ENCODE measurements around the gene FAM151B. TPM values are rescaled to one million over a fixed set of nuclear protein-coding genes. Genes with fewer than 3 reads are reported as not detected.
A peak's percentile ranks its signal among the peaks of the same experiment; 100 is the strongest.
"Not testable (repeated sequence)": the region's sequence is repeated elsewhere in the genome, so short reads cannot be mapped to it uniquely, and the experiment has no call there.

Gene FAM151B
- polyA plus RNA-seq, 6 donors from 2014 or later, result not detected

DNA sequence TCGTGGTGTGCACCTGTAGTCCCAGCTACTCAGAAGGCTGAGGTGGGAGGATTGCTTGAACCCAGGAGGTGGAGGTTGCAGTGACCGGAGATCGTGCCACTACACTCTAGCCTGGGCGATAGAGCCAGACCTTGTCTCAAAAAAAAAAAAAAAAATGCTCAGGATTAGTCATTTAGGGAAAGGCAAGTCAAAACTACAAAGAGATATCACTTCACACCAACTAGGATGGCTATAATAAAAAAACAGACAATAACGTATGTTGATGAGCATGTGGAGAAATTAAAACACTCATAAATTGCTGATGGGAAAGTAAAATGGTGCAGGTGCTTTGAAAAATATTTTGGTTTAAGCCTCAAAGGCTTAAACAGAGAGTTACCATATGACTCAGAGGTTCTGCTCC lies 88.5 kb downstream of the FAM151B start:
- ATAC-seq (ENCODE audit: low read depth in 2 of 2) (no peak), DNase-seq (no peak)
- Mint-ChIP-seq H3K27ac (no peak overlapping the region), H3K27me3 (peaks cover 16 to 34% (median 30%) of the 10 kb centered on the region in 3 donors), H3K4me3 (no peak overlapping the region), H3K36me3 (peaks cover 0 to 8% of the 10 kb centered on the region in 2 donors), H3K9me3 (peaks cover 3 to 16% (median 7%) of the 10 kb centered on the region in 7 donors), H3K4me1 (no peaks in the 10 kb centered on the region)

DNA sequence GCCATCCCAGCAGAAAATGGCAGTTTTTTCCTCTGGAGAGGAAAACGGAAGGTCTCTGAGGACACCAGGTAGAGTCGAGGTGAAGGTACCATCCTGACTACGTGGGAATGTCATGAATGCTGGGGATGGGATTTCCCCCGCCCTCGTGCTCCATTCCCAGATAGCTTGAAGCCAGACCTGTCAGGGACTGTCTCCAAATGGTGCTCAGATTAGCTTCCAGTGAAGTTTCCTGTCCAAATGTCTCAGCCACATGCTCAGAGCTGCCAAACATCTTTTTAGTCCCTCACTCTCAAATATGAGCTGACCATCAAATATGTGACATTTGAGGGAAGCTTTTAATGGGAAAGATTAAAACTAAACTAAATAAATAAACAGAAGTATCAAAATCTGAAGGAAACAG lies 89.8 kb downstream of the FAM151B start:
- Mint-ChIP-seq H3K4me3 (no peak overlapping the region), H3K4me1 (no peaks in the 10 kb centered on the region), H3K27me3 (peaks cover 8 to 20% (median 18%) of the 10 kb centered on the region in 3 donors), H3K36me3 (peaks cover 0 to 4% of the 10 kb centered on the region in 2 donors), H3K27ac (no peak overlapping the region), H3K9me3 (peaks cover 3 to 14% (median 6%) of the 10 kb centered on the region in 7 donors)
- ATAC-seq (ENCODE audit: low read depth in 2 of 2), result no peak
- DNase-seq, result no peak

DNA sequence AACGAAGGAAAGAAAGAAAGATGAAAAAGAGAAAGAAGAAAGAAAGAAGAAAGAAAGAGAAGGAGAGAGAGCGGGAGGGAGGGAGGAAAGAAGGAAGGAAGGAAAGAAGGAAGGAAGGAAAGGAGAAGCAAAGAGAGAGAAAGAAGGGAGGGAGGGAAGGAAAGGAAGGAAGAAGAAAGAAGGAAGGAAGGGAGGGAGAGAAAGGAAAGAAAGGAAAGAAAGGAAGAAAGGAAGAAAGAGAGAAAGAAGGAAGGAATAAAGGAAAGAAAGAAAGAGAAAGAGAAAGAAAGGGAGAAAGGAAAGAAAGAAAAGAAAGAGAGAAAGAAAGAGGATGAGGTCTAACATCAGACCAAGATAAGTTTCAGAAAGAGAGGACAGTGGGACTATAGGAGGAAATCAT lies 91.2 kb downstream of the FAM151B start:
- Mint-ChIP-seq H3K36me3 (no peaks in the 10 kb centered on the region), H3K9me3 (peaks cover 2 to 14% (median 5%) of the 10 kb centered on the region in 7 donors), H3K4me3 (no peak overlapping the region), H3K4me1 (no peaks in the 10 kb centered on the region), H3K27ac (no peak overlapping the region), H3K27me3 (peaks cover 8 to 14% (median 9%) of the 10 kb centered on the region in 3 donors)
- ATAC-seq (ENCODE audit: low read depth in 2 of 2), result no peak
- DNase-seq, result no peak

DNA sequence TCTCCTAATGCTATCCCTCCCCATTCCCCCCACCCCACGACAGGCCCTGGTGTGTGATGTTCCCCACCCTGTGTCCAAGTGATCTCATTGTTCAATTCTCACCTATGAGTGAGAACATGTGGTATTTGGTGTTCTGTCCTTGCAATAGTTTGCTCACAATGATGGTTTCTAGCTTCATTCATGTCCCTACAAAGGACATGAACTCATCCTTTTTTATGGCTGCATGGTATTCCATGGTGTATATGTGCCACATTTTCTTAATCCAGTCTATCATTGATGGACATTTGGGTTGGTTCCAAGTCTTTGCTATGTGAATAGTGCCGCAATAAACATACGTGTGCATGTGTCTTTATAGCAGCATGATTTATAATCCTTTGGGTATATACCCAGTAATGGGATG lies 92.4 kb downstream of the FAM151B start:
- H3K27me3 Mint-ChIP-seq; H3K4me1 Mint-ChIP-seq; H3K4me3 Mint-ChIP-seq; H3K27ac Mint-ChIP-seq; ATAC-seq (ENCODE audit: low read depth in 2 of 2); H3K36me3 Mint-ChIP-seq; DNase-seq: not testable (repeated sequence)
- H3K9me3 Mint-ChIP-seq, result peaks cover 2 to 14% (median 5%) of the 10 kb centered on the region in 7 donors

DNA sequence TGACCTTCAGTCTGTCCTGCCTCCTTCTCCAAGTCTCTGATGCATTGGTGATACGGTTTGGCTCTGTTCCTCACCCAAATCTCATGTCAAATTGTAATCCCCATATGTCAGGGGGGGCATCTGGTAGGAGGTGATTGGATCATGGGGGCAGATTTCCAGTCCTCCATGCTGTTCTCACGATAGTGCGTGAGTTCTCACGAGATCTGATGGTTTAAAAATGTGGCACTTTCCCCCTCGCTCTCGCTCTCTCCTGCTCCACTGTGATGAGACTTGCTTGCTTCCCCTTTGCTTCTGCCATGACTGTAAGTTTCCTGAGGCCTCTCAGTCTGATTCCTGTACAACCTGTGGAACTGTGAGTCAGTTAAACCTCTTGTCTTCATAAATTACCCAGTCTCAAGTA lies 96.9 kb downstream of the FAM151B start:
- ATAC-seq (ENCODE audit: low read depth in 2 of 2) (no peak), DNase-seq (no peak)
- H3K9me3 Mint-ChIP-seq, result peaks cover 2 to 5% (median 2%) of the 10 kb centered on the region in 7 donors
- peaks cover 0 to 8% (median 4%) of the 10 kb centered on the region in 3 donors for H3K27me3 Mint-ChIP-seq
- H3K4me3 Mint-ChIP-seq, result no peak overlapping the region
- no peaks in the 10 kb centered on the region for H3K36me3 Mint-ChIP-seq
- no peak overlapping the region for H3K27ac Mint-ChIP-seq
- no peaks in the 10 kb centered on the region for H3K4me1 Mint-ChIP-seq

DNA sequence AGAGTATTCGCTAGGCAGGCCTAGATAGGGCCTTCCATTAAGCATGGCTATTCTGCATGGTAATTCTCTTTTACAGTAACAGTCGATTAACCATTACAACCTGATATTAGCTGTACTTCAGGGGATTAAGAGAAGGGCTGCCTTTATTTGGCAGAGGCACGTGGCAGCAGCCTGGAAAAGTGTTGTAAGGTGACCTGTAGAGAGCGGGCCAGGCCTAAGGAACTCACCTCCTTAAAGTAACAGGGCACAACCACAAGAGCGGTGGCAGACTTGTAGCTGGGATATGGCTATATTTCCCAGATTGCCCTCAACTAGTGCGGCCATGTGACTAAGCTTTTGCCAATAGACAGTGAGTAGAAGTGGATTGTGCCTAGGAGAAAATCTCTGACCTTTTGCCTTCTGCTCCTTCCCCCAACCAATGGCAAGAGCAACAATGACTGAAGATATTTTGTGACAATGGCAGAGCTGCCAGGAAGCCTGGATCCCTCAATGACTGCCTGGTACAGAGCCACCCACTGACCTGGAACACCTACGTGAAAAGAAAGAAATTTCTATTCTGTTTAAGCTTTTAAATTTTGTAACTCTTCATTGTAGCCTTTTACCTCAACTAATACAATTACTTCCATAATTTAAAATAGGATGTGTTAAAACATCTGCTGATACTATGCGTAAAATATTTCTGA lies 101.1 kb downstream of the FAM151B start:
- ATAC-seq (ENCODE audit: low read depth in 2 of 2), result no peak

DNA sequence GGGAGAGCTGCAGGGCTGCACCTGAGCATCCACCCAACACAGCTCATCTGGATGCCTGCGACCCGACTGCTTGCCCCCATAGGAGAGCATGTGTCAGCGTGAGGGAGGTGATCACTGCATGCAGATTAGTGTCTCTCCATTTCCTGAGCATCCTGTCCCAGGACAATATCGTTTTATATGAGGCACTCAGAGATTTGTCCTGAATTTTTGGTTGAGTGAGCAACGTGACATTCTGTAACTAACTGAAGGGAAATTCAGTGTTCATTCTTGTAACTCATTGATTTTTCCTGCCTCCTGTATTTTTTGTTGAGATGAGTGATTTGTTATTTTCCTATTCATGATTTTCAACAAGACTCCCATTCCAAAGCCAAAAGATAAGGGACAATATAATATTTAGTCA lies 102.9 kb downstream of the FAM151B start:
- Mint-ChIP-seq H3K9me3 (no peaks in the 10 kb centered on the region), H3K4me3 (no peak overlapping the region), H3K27me3 (peaks cover 0 to 9% (median 9%) of the 10 kb centered on the region in 3 donors), H3K36me3 (no peaks in the 10 kb centered on the region), H3K4me1 (no peaks in the 10 kb centered on the region), H3K27ac (peak overlapping the region in 1 of 6 donors; percentile 13)
- ATAC-seq (ENCODE audit: low read depth in 2 of 2), result no peak
- no peak for DNase-seq

More for the DNA sequence above, 101.1 kb downstream of the FAM151B start:
- no peaks in the 10 kb centered on the region for H3K4me1 Mint-ChIP-seq
- no peak overlapping the region for H3K4me3 Mint-ChIP-seq
- H3K27me3 Mint-ChIP-seq, result peaks cover 0 to 14% (median 9%) of the 10 kb centered on the region in 3 donors
- no peak overlapping the region for H3K27ac Mint-ChIP-seq
- no peaks in the 10 kb centered on the region for H3K9me3 Mint-ChIP-seq
- no peak for DNase-seq
- no peaks in the 10 kb centered on the region for H3K36me3 Mint-ChIP-seq

DNA sequence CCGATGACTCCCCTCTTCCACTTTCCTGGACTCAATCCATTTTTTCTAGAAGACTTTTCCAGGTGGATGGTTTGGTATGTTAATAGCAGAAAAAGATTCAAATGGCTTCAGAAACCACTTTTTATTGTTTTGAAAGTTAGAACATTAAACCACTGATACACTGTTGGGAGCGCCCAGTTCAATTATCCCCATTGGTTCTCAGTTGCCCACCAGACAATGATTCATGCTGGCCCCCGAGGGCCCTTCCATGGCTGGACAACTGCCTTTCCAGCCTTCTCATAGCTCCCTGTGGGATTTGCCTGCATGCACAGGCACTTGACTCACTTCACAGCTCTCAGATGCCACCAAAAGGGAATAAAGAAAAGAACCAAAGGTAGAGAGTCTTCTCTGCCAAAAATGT lies 103.5 kb downstream of the FAM151B start:
- Mint-ChIP-seq H3K27ac (no peak overlapping the region), H3K4me1 (no peaks in the 10 kb centered on the region), H3K27me3 (peaks cover 0 to 9% (median 9%) of the 10 kb centered on the region in 3 donors), H3K4me3 (no peak overlapping the region), H3K9me3 (no peaks in the 10 kb centered on the region), H3K36me3 (no peaks in the 10 kb centered on the region)
- DNase-seq, result no peak
- no peak for ATAC-seq (ENCODE audit: low read depth in 2 of 2)

DNA sequence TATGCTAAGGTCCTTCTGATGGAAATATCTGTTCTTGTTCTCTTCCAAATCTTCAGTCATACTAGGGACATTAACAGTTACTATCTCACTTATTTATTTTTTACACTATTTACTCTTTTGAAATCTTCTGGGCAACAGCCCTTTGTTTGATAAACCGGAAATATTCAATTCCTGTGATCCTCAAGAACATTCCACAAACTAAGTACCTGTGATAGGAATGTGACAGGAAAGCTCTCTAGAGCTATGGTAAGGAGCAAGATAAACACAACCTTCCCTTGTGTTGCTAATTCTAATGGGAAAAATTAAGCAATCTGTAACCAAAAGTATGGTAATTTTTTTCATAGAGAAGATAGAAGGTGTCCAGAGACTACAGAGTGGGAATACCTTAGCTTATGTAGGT lies 104.2 kb downstream of the FAM151B start:
- peaks cover 0 to 9% (median 9%) of the 10 kb centered on the region in 3 donors for H3K27me3 Mint-ChIP-seq
- H3K27ac Mint-ChIP-seq, result peak overlapping the region in 1 of 6 donors; percentile 45
- DNase-seq (no peak), ATAC-seq (ENCODE audit: low read depth in 2 of 2) (no peak)
- H3K36me3 Mint-ChIP-seq, result no peaks in the 10 kb centered on the region
- H3K4me1 Mint-ChIP-seq, result no peaks in the 10 kb centered on the region
- no peak overlapping the region for H3K4me3 Mint-ChIP-seq
- H3K9me3 Mint-ChIP-seq, result no peaks in the 10 kb centered on the region

Other genes with a start within 250 kb of the FAM151B start
- gene SERINC5, start 232.1 kb upstream of the FAM151B start, polyA plus RNA-seq (ENCODE audit: low read depth in 6 of 6), result 1 to 10 TPM; 1.4 to 4.0 (median 2.8) TPM
- not detected for gene SPZ1, start 168.1 kb upstream of the FAM151B start, polyA plus RNA-seq (ENCODE audit: low read depth in 6 of 6)
- 1 to 10 TPM; 3.7 to 9.2 (median 8.0) TPM for gene ZFYVE16, start 80.0 kb upstream of the FAM151B start, polyA plus RNA-seq (ENCODE audit: low read depth in 6 of 6)
- gene ANKRD34B, start 82.2 kb downstream of the FAM151B start, polyA plus RNA-seq (ENCODE audit: low read depth in 6 of 6), result not detected
- gene MSH3, start 166.6 kb downstream of the FAM151B start, polyA plus RNA-seq (ENCODE audit: low read depth in 6 of 6), result 10 to 100 TPM; 12.4 to 14.8 (median 12.9) TPM
- 1 to 10 TPM in 4 of 6 donors, under 1 TPM in 2; 0.20 to 3.3 (median 1.4) TPM for gene DHFR, start 166.9 kb downstream of the FAM151B start, polyA plus RNA-seq (ENCODE audit: low read depth in 6 of 6)